Activated CD4-positive, alpha-beta memory T cell treated with anti-CD3 and anti-CD28 coated beads for 36 hours (primary cell): ENCODE data around the gene CTCF. TPM values are rescaled to one million over a fixed set of nuclear protein-coding genes. Genes with fewer than 3 reads are reported as not detected.

Experiments used
- CTCF ChIA-PET: fragments of 350-600 bp; sonication (Branson Sonifier 250); formaldehyde crosslinking; loops from one replicate; lab custom pipeline; 2021; ENCODE audit warnings: antibody characterized with exemption, inconsistent platforms; lab: Charles Lee
- POLR2A ChIA-PET: fragments of 350-600 bp; sonication (Branson Sonifier 250); formaldehyde crosslinking; loops from one replicate; lab custom pipeline; 2021; ENCODE audit warnings: antibody characterized with exemption; lab: Charles Lee
- DNase-seq: peaks from one replicate; pipeline ENCODE4 v3.0.0-alpha.2; 2020
- H3K27ac Mint-ChIP-seq: one replicate; pipeline ENCODE4 v1.8.0; 2021; ENCODE audit warnings: mixed read lengths
- H3K27me3 Mint-ChIP-seq: one replicate; pipeline ENCODE4 v1.8.0; 2021; ENCODE audit warnings: mixed read lengths
- H3K36me3 Mint-ChIP-seq: one replicate; pipeline ENCODE4 v1.8.0; 2021; ENCODE audit warnings: mixed read lengths
- H3K4me1 Mint-ChIP-seq: one replicate; pipeline ENCODE4 v1.8.0; 2021; ENCODE audit warnings: low read depth, mixed read lengths
- H3K4me3 Mint-ChIP-seq: one replicate; pipeline ENCODE4 v1.8.0; 2021; ENCODE audit warnings: mild to moderate bottlenecking, mixed read lengths
- H3K9me3 Mint-ChIP-seq: one replicate; pipeline ENCODE4 v1.8.0; 2021; ENCODE audit warnings: mixed read lengths
- intact Hi-C: fragments of 100-400 bp; cut with micrococcal nuclease; formaldehyde crosslinking; loops from one replicate; pipeline ENCODE4 v1.15.1; 2023
- total RNA-seq, 2 experiments: library from RNA; stranded (reverse); gene quantifications; one replicate each; pipeline ENCODE4 v1.2.3, GENCODE V29; 2021

The CTCF gene
- total RNA-seq, 2 experiments from 2014 or later: 48.9 to 51.5 TPM

DNA sequence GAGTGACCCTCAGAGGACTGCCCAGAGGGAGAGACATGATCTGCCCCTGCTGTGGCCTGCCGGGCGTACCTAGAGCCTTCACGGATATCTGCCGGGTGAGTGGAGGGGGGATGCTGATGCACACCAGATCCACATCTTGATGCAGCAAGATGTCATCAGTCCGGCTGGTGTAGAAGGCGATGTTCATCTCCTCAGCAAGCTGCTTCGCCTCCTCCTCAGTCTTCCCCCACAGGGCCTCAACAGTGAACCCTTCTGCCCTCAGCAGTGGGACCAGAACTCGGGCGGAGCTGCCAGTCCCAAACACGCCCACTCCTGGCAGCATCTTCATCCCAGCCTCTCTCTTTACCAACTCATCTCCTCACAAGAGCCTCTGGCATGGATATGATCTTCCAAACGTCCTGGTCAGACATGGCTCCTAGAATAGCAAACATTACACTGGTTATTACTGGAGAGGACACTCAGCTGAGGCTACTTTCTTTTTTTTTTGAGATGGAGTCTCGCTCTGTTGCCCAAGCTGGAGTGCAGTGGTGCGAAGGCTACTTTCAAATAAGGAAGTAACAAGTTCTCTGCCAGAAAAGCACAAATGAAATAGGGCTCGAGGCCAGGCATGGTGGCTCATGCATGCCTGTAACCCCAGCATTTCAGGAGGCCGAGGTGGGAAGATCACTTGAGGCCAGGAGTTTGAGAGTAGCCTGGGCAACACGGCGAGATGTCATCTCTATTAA lies 123.2 kb downstream of the CTCF start:
- Mint-ChIP-seq H3K27ac (peak overlapping the region; percentile 21), H3K4me3 (no peak overlapping the region), H3K36me3 (peaks cover 12% of the 10 kb centered on the region), H3K27me3 (no peaks in the 10 kb centered on the region), H3K9me3 (no peaks in the 10 kb centered on the region), H3K4me1 (peaks cover 17% of the 10 kb centered on the region)
- intact Hi-C loops: no loop called here
- DNase-seq: no peak
- ChIA-PET CTCF (no interaction called here), POLR2A (no interaction called here)

Other genes starting within 250 kb of the CTCF start
- gene KCTD19, start 235.8 kb upstream of the CTCF start, total RNA-seq: 1 to 10 TPM; 1.2 to 2.5 TPM
- gene LRRC36, start 235.7 kb upstream of the CTCF start, total RNA-seq: under 1 TPM; 0.63 to 1.00 TPM
- not detected for gene TPPP3, start 169.0 kb upstream of the CTCF start, total RNA-seq
- gene ZDHHC1, start 146.0 kb upstream of the CTCF start, total RNA-seq: under 1 TPM; 0.57 to 0.68 TPM
- 1 to 10 TPM in 1 of 2 experiments, under 1 TPM in 1; 0.71 to 1.3 TPM for gene HSD11B2, start 131.4 kb upstream of the CTCF start, total RNA-seq
- 10 to 100 TPM; 25.0 to 26.3 TPM for gene ATP6V0D1, start 81.4 kb upstream of the CTCF start, total RNA-seq
- gene AGRP, start 79.0 kb upstream of the CTCF start, total RNA-seq: not detected
- 10 to 100 TPM; 33.4 to 37.9 TPM for gene RIPOR1, start 33.7 kb upstream of the CTCF start, total RNA-seq
- gene CARMIL2, start 82.6 kb downstream of the CTCF start, total RNA-seq: 100 to 1,000 TPM; 136 to 151 TPM
- gene ACD, start 97.7 kb downstream of the CTCF start, total RNA-seq: 10 to 100 TPM; 63.0 to 63.9 TPM
- 10 to 100 TPM; 11.2 to 11.5 TPM for gene PARD6A, start 98.4 kb downstream of the CTCF start, total RNA-seq
- 10 to 100 TPM in 1 of 2 experiments, 1 to 10 TPM in 1; 9.3 to 10.1 TPM for gene ENKD1, start 104.2 kb downstream of the CTCF start, total RNA-seq
- 1 to 10 TPM; 2.2 to 2.5 TPM for gene C16orf86, start 104.3 kb downstream of the CTCF start, total RNA-seq
- 10 to 100 TPM; 12.6 to 13.7 TPM for gene GFOD2, start 156.8 kb downstream of the CTCF start, total RNA-seq
- 10 to 100 TPM; 14.9 to 18.1 TPM for gene RANBP10, start 244.0 kb downstream of the CTCF start, total RNA-seq
- gene TSNAXIP1, start 244.4 kb downstream of the CTCF start, total RNA-seq: under 1 TPM; 0.77 to 0.81 TPM